ENCODE data around the gene SEMA3B.
"Not testable (repeated sequence)": the region's sequence is repeated elsewhere in the genome, so short reads cannot be mapped to it uniquely, and the experiment has no call there.

The SEMA3B gene

DNA sequence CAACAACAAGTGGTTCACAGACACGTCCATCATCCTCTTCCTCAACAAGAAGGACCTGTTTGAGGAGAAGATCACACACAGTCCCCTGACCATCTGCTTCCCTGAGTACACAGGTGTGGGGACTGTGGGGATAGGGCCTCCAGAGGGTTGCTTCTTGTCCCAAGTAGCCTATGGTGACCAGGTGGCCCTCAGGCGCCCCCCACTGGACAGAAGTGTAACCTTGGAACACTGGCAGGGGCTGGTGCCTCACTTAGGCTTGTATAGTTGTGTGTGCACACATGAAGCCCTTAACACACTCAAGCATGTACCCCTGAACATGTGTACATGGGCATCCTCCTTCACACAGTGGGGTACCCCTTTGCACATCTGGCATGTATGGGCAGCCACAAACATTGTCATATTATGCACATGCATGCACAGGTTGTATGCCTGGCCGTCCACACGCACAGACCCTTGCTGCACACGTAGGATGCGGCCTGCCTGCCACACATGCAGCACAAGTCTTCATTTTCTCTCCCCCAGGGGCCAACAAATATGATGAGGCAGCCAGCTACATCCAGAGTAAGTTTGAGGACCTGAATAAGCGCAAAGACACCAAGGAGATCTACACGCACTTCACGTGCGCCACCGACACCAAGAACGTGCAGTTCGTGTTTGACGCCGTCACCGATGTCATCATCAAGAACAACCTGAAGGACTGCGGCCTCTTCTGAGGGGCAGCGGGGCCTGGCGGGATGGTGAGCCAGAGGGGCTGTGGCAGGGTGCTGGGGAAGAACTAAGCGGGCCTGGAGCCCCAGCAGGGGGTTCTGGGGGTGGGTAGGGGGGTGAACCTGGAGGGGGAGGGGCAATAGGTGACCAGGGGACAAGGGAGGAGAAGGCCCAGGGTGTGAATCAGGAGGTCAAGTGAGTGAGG is 11.7 kb upstream of the SEMA3B start:
- no peak for DNase-seq (ENCODE audit: low read depth)
- H3K4me3 ChIP-seq (ENCODE audit: low read depth, low read length): no peak overlapping the region

DNA sequence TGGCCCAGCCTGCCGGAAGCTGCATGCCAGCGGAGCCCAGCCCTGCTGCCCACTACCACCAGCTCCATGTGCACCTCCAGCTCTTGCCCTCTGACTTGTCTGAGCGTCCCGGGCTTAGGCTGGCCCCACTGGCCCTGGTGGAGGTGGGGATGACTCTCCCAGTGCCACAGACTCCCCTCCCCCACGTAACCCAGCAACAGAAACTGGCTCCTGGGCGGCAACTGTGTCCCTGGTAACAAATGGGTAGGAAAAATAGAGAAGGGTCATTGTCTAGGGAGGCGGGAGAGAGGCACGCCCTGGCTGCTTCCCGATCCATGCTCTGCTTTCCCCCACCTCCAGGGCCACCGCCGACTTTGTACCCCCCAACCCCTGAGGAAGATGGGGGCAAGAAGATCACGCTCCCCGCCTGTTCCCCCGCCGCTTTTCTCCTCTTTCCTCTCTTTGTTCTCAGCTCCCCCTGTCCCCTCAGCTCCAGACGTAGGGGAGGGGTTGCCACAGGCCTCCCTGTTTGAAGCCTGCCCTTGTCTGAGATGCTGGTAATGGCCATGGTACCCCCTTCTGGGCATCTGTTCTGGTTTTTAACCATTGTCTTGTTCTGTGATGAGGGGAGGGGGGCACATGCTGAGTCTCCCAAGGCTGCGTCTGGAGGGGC is 10.8 kb upstream of the SEMA3B start:
- no peak for DNase-seq (ENCODE audit: low read depth)
- H3K4me3 ChIP-seq (ENCODE audit: low read depth, low read length): no peak overlapping the region

DNA sequence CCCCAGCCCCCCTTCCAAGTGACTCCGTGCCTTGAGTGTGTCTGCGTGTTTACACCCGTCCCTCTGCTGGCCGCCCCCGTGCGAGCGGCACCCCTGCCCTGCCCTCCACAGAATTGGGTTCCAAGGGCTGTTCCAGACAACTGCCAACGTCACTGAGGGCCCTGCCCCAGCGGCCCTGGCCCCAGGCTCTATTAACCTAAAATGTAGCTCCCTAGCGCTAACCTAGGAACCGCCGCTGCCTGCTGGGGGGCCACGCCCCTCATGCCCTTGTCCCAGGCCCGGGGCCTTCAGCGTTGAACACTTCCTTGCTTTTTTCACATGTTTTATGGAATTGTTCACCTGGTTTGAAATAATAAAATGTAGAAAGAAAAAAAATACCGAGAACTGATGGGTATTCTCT is 10.0 kb upstream of the SEMA3B start:
- DNase-seq (ENCODE audit: low read depth): no peak
- no peak overlapping the region for H3K4me3 ChIP-seq (ENCODE audit: low read depth, low read length)

DNA sequence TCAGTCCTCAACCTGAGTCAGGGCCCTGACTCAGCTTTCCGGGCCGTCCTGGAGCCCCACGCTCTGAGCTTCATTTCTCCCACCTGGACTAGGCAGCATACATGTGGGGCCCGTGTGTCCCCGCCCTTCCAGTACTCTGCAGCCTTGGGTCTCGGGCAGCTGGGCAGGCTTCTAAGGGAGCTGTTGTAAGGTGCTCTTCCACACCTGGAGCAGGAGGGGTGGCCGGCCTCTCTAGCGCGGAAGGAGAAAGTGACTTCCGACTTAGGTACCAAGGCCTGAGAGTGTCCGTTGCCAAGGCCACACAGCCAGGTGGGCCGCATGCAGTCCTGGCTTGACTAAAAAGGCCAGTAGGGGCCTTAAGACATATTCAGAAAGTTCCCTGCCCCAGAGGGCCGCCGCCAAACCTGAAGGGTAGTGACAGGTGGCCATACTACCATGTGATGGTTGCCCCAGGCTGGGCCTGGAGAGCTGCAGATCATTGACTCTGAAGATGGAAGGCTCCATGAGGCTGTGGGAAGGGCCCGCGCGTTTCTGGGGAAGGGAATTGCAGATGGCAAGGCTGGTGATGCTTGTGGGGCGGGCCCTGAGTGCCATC is 9.4 kb upstream of the SEMA3B start:
- no peak overlapping the region for H3K4me3 ChIP-seq (ENCODE audit: low read depth, low read length)
- DNase-seq (ENCODE audit: low read depth): no peak

DNA sequence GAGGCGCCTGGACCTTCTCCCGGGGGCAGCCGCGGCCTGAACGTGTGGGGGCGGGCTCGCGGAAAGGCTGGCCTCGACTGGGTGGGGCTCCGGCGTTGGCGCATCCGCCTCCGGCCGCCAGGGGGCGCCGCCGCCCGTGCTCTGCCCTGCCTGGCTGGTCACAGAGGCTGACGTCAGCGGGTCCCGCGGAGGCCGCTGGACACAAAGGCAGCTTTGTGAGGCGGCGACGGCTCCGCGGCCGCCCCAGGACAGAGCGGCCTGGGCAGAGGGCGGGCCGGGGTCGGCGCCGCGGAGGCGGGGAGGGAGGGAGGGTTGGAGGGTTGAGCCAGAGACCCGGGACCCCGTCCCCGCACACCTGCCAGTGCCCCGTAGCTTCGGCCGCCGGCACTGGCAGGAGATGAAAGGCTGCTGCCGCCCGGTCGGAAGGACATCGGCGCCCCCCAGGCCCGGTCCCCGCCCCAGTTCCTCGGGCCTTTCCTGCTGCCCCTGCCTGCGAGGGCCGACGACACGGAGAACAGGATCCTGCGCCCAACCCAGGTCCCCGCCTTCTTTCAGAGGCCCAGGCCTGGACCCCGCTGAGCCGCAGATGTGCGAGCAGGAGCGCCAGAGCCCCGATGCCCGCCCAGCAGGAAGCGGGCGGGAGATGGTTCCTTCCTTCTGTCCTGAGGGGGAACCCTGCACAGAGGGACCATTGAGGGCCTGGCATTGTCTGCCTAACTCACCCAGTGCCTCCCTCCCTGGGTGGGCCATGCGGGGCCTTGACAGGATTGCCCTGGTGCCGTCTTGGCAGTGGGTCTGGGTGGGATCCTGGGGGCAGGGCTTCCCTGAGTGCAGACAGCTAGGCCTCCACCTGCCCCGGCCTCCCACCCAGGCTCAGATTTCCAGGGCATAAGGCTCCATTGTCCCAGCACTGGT is 8.7 kb upstream of the SEMA3B start:
- peak overlapping the region; percentile 57 for H3K4me3 ChIP-seq (ENCODE audit: low read depth, low read length)
- peak; percentile 49 for DNase-seq (ENCODE audit: low read depth)

DNA sequence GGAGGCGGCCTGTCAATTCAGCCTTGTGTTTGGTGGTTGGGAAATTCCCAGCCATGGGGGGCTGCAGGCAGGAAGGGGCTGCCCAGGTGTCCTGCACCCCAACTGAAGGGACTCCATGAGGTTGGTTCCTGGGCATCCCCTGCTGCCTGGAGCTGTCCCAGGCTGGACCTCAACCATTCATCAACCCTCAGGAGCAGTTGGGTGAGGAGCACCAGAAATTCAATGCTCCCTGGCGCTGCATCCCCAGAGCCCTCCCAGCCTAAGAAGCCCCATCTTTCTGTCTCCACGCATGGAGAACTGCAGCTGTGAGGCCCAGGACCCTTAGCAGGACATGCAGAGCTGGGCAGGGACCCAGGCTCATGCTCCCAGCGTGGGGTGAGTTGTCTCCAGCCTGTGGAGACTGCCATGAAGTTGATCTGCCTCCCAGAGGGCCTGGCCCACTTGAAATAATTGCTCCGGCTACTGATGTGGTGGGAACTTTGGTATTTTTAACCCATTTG is 8.0 kb upstream of the SEMA3B start:
- peak overlapping the region; percentile 57 for H3K4me3 ChIP-seq (ENCODE audit: low read depth, low read length)
- DNase-seq (ENCODE audit: low read depth): no peak

DNA sequence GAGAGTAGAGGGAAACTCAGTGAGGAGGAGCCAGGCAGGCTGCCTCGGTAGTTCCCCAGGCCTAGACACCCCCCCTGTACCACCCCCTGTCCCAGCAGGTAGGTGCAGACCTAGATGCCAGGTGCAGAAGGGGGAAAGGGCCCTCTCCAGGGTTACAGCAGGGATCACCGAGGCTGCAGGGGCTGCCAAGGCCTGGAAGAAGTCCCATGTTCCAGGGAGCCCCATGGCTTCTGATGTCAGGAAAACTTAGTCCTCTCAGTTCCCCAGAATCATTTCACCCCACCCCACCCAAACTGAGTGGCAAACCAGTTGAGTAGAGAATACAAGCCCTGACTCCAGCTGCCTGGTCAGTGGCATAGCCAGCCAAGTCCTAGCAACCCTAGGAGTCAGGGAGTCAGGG is 7.4 kb upstream of the SEMA3B start:
- H3K4me3 ChIP-seq (ENCODE audit: low read depth, low read length): no peak overlapping the region
- DNase-seq (ENCODE audit: low read depth): no peak

DNA sequence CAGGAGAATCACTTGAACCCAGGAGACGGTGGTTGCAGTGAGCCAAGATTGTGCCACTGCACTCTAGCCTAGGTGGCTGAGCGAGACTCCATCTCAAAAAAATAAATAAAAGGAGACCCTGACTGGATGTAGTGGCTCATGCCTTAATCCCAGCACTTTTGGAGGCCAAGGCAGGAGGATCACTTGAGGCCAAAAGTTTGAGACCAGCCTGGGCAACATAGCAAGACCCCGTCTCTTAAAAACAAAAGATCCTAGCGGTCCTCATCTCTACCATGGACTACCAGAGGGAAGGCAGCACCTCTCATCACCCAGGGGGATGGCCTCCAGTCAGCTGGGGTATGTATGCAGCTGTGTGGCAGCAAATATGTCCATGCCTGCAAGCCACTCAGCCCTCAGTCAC is 6.7 kb upstream of the SEMA3B start:
- not testable (repeated sequence) for DNase-seq (ENCODE audit: low read depth); H3K4me3 ChIP-seq (ENCODE audit: low read depth, low read length)

DNA sequence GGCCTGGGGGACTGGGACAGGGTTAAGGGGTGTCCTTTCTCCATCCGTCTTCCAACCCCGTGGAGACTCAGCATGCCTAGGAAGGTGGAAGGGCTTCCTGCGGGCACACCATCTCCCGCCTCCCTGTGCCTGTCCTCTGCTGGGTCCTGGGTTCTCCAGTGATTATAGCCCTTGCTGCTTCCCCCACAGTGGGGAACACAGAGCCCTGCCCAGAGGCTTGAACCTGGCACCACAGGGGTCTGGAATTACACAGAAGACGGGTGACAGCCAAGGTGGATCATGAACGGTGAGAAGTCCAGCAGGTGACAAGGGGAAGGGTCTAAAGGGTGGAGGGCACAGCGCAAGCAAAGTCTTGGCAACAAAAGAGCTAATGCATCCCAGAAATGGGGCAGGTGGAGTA is 6.2 kb upstream of the SEMA3B start:
- no peak overlapping the region for H3K4me3 ChIP-seq (ENCODE audit: low read depth, low read length)
- DNase-seq (ENCODE audit: low read depth): no peak

DNA sequence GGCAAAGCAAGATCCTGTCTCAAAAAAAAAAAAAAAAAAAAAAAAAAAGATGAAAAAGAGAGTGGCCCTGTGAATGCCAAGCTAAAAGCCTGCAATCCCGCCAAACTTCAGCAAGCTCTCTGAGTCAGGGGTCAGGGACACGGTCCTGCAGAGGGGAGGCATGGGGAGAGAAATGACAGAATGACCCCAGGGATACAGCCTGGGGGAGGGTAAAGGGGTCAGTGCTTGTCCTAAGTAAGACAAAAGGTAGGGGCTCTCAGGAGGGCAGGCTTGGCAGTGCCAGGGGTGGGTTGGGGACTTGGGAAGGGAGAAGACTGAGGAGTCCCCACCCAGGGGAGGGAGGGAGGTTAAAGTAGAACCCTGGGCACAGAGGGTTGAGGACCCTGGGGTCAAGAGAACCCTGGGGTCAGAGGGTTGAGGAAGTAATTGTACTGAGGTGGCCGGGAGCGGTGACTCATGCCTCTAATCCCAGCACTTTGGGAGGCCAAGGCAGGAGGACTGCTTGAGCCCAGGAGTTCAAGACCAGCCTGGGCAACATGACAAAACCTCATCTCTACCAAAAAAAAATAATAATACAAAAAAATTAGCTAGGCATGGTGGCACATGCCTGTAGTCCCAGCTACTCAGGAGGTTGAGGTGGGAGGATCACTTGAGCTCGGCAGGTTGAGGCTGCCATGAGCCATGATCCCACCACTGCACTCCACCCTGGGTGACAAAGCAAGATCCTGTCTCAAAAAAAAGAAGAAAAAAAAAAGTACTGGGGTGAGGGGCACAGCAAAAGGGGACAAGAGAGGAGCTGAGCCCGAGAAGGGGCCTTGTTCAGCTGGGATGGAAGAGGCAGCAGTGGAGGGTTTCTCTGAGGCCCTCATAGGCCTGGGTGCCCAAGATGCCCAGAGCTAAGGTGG is 5.2 kb upstream of the SEMA3B start:
- no peak overlapping the region for H3K4me3 ChIP-seq (ENCODE audit: low read depth, low read length)
- DNase-seq (ENCODE audit: low read depth): no peak

DNA sequence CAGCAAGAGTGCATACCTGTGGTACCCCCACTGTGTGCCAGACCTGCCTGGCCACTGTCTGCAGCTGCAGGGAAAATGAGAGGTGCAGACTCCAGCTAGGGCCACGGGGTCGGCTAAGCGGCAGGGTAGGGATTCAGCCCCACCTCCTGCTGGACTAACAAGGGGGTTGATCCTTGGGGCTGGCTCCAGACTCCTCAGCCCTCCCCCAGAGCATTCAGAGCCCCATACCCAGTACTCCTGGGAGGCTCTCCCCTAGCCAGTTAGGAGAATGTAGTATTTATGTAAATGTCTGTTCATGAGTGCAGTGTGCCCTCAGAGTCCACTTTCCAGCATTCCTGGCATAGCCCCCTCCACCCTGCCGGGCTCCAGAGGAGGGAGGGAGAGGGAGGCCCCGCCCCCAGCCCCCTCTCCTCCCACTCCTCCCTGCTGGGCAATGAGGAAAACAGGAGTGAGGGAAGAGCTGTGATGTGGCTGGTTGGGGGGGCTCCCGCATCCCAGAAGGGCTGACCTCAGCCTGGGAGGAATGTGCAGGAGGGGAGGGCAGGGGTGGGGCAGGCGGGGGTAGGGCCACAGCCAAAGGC is 4.5 kb upstream of the SEMA3B start:
- no peak overlapping the region for H3K4me3 ChIP-seq (ENCODE audit: low read depth, low read length)
- DNase-seq (ENCODE audit: low read depth): peak; percentile 79

DNA sequence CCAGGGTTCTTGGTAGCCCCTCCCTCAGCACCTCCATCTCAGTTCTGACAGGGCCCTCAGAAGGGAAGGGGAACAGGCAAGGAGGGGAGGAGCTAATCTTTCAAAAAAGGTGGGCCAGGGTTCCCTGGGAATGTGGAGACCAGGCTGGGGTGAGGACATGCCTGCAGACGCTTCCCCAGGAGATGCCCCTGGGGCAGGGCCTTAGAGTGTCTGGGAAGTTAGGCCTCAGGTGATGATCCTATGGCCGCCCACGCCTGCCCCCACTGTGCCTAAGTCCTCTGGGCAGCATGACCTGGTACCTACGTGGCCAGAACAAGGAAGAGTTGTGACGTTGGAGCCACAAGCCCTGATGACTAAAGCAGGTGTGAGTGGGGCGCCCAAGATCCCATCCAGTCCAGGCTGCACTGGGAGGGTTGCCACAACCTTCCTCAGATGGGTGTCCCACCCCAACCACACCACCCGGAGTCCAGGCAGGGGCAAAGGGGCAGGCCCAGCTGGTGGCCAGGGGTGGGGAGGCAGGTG is 3.9 kb upstream of the SEMA3B start:
- H3K4me3 ChIP-seq (ENCODE audit: low read depth, low read length): no peak overlapping the region
- no peak for DNase-seq (ENCODE audit: low read depth)

DNA sequence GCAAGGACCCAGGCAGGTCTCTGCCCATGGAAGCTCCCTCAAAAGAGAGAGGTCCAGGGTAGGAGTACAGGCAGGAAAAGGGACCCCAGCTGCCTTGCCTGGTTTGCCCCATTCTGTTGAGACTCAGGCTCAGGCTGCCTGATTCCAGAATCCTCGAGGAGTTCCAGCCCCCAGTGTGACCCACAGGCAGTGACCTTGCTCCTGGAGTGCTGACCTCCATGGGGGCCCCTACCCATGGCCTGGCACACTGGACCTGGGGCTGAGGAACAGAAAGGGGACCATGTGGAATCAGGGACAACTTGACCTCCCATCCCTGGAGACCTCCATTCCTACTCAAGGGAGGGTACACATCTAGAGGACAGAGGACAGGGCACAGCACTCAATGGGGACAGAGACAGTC is 3.4 kb upstream of the SEMA3B start:
- H3K4me3 ChIP-seq (ENCODE audit: low read depth, low read length): no peak overlapping the region
- DNase-seq (ENCODE audit: low read depth): no peak

DNA sequence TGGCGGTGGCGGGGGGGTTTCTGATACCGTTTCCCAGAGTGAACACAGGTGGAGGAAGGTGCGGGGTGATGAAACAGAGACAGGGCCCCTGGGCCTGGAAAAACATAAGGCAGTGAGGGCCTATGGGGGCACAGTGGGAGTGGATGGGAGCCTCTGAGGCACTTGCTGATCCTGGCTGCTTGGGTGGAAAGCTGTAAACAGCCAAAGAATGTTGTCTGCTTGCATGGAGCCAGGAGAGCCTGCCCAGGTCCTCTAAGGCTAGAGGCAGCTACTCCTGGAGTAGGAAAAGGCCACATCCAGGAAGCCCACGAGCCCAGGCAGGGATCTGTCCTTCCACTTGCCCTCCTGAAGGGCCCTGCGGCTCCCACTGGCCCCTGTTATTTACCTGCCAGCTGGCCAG is 2.9 kb upstream of the SEMA3B start:
- DNase-seq (ENCODE audit: low read depth): no peak
- no peak overlapping the region for H3K4me3 ChIP-seq (ENCODE audit: low read depth, low read length)

DNA sequence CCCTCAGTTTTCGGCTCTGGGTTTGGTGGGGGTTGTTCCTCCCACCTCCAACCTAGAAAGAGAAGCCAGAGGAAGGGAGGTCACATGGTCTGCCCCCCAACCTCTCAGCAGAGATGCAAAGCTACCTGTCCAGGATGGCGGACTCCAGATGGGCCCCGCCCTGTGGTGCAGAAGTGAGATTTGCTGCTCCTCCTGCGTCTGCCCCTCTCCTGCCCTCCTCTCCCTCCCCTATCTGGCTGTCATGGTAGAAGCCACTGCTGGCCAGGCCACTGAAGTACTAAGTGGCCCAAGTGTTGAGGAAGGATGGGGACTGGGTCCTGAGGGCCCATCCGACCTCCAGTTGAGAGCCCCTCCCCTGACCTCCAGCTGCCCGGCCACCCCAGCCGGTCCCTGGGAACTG is 2.1 kb upstream of the SEMA3B start:
- peak overlapping the region; percentile 53 for H3K4me3 ChIP-seq (ENCODE audit: low read depth, low read length)
- DNase-seq (ENCODE audit: low read depth): no peak

DNA sequence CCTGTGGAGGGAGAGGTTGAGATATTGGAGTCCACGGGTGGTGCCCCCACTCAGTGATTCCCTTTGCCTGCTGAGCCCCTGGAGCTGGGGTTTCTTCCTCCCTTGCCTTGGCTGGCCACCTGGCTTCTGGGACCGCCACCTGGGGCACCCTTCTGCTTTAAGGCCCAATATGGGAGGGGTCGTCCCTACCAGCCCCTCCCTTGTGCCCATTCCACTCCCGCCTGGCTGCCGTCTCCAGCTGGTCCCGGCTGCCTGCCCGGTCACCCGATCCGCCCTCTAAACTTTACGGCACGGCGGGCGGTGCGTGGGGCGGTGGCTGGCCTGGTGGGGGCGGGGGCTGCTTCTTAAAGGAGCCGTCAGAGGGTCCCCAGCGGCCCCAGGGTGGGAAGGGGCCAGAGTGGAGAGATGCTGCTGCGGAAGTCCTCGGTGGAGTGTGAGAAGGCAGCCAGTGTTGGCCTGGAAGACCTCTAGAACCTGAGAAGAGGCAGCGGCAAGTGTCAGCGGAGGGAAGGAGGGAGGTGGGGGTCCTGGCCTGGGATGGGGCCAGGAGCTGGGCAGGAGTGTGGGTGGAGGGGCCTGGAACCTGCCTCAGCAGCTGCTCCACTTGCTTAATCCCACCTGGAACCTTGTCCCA is 1.6 kb upstream of the SEMA3B start:
- peak overlapping the region; percentile 53 for H3K4me3 ChIP-seq (ENCODE audit: low read depth, low read length)
- no peak for DNase-seq (ENCODE audit: low read depth)

DNA sequence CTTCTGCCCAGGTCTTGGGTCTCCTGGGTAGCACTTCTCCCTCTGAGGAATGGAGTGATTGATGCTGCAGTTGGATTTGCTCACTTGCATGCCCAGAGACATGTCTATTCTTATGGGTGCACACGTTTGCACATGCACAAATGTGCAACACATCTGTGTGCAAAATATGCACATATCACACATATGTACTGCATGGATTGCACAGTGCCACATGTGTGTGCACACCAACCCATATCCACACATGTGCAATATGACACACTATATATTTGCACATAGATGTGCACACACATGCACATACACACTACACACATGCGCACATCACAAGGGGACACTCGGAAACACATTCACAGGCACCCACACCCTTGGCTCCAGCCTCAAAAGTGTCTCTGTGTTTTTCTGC is 671 bp upstream of the SEMA3B start:
- DNase-seq (ENCODE audit: low read depth): no peak
- no peak overlapping the region for H3K4me3 ChIP-seq (ENCODE audit: low read depth, low read length)

DNA sequence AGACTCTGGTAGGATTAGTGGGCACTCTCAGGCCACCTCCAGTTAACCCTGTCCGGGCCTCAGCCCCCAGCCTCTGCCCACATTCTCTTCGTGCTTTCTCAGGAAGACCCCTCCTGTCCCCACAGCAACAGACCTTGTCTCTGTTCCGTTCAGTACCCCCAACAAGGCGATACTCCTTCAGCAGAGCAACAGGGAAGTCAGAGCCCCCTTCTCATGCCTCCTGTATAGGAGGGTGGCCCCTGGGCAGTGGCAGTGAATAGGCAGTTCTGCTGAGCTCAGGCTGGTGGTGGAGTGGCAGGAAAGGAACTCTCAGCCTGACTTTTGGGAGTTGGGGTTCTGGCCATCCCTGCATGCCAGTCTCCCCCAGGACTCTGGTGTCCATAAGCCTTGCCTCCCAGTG is 513 bp downstream of the SEMA3B start:
- H3K4me3 ChIP-seq (ENCODE audit: low read depth, low read length): no peak overlapping the region
- no peak for DNase-seq (ENCODE audit: low read depth)
